Vagina (tissue), 2 donors: ENCODE data around the gene SLC27A2.

Source experiments
- POLR2A ChIP-seq, 2 donors: fragments of 450-650 bp; IDR thresholded peaks; one replicate each; pipeline ENCODE4 v1.6.1; 2017; ENCODE audit warnings: antibody characterized with exemption in 2 of 2, mild to moderate bottlenecking in 2 of 2, moderate library complexity in 2 of 2
- POLR2AphosphoS5 ChIP-seq, 2 donors: sonication (generic); formaldehyde crosslinking; IDR thresholded peaks; one replicate each; pipeline ENCODE4 v1.9.0; 2017; ENCODE audit warnings: antibody characterized with exemption in 2 of 2, mild to moderate bottlenecking in 2 of 2, low read depth in 1 of 2; ENCODE audit not compliant: insufficient read depth in 1 of 2
- TF ChIP-seq, protein P1 (sequence below), 3 experiments: fragments of 450-650 bp in 2 of 3; fragments of 200-600 bp in 1 of 3; sonication (generic) in 1 of 3; IDR thresholded peaks; one replicate each; pipeline ENCODE4 v1.5.1; 2017 to 2019; ENCODE audit warnings: antibody characterized with exemption in 3 of 3, mild to moderate bottlenecking in 2 of 3, moderate library complexity in 2 of 3

DNA sequence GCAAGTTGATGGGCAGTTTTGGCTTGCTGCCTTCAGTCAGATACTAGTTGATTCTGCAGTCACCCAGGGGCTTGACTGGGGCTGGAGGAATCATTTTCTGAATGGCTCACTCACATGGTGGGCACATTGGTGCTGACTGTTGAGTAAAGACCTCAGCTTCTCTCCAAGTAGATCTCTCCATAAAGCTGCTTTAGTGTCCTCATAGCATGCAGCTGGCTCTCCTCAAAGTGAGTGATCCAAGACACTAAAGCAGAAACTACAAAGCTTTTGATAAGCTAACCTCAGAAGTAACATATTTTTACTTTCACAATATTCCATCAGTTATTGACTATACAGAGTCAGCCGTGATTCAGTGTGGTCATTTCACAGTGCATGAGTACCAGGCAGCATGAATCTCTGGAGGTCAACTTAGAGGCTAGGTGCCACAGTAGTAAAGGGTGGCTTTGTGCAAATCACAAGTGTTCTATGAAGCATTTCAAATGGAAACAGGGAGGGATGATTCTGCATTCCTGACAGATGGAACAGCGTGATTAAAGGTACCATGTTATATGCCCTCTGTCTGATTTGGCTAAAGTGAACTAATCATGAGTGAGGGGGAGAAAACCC is 38.6 kb upstream of the SLC27A2 start:
- TF ChIP-seq POLR2AphosphoS5 (IDR thresholded peaks at IDR 0.05; ENCODE audit: insufficient read depth in 1 of 2, low read depth in 1 of 2) (no peak), POLR2A (IDR thresholded peaks at IDR 0.05) (no peak)
- TF ChIP-seq, protein P1, sequence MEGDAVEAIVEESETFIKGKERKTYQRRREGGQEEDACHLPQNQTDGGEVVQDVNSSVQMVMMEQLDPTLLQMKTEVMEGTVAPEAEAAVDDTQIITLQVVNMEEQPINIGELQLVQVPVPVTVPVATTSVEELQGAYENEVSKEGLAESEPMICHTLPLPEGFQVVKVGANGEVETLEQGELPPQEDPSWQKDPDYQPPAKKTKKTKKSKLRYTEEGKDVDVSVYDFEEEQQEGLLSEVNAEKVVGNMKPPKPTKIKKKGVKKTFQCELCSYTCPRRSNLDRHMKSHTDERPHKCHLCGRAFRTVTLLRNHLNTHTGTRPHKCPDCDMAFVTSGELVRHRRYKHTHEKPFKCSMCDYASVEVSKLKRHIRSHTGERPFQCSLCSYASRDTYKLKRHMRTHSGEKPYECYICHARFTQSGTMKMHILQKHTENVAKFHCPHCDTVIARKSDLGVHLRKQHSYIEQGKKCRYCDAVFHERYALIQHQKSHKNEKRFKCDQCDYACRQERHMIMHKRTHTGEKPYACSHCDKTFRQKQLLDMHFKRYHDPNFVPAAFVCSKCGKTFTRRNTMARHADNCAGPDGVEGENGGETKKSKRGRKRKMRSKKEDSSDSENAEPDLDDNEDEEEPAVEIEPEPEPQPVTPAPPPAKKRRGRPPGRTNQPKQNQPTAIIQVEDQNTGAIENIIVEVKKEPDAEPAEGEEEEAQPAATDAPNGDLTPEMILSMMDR (IDR thresholded peaks at IDR 0.05), result no peak
